Esophagus (tissue), 2 donors: ENCODE measurements around the gene RFX7. TPM values are rescaled to one million over a fixed set of nuclear protein-coding genes. Genes with fewer than 3 reads are reported as not detected.
A peak's percentile ranks its signal among the peaks of the same experiment; 100 is the strongest.

ENCODE experiments used
- H3K27ac ChIP-seq, 2 donors: one replicate each; pipeline ENCODE4 v1.5.1; 2013; ENCODE audit warnings: low read depth in 2 of 2, mild to moderate bottlenecking in 2 of 2, inconsistent platforms in 1 of 2, low read length in 1 of 2, moderate library complexity in 1 of 2
- H3K27me3 ChIP-seq, 2 donors: one replicate each; pipeline ENCODE4 v1.6.1; 2013; ENCODE audit warnings: low read length in 2 of 2, control low read depth in 1 of 2, mild to moderate bottlenecking in 1 of 2; ENCODE audit not compliant: insufficient read depth in 2 of 2, control insufficient read depth in 1 of 2
- H3K36me3 ChIP-seq, 2 donors: one replicate each; pipeline ENCODE4 v1.6.1; 2013; ENCODE audit warnings: low read length in 1 of 2; ENCODE audit not compliant: control insufficient read depth in 2 of 2, insufficient read depth in 2 of 2
- H3K4me1 ChIP-seq, 2 donors: one replicate each; pipeline ENCODE4 v1.6.1; 2013; ENCODE audit warnings: low read length in 1 of 2; ENCODE audit not compliant: control insufficient read depth in 2 of 2, insufficient read depth in 2 of 2
- H3K4me3 ChIP-seq, 2 donors: one replicate each; pipeline ENCODE4 v1.5.1; 2013; ENCODE audit warnings: low read length in 2 of 2, mild to moderate bottlenecking in 2 of 2, low read depth in 1 of 2, moderate library complexity in 1 of 2
- H3K9me3 ChIP-seq, 2 donors: one replicate each; pipeline ENCODE4 v1.6.1; 2013; ENCODE audit warnings: mild to moderate bottlenecking in 2 of 2, low read depth in 1 of 2, low read length in 1 of 2, moderate library complexity in 1 of 2; ENCODE audit not compliant: control insufficient read depth in 2 of 2, insufficient read depth in 1 of 2
- WGBS, 2 donors: extraction: QIAGEN DNeasy Blood & Tissue Kit; methylation state at CpG; one replicate each; pipeline ENCODE4 v1.1.7; 2013; 5-methylcytosine and 5-hydroxymethylcytosine counted together
- polyA plus RNA-seq, 2 donors: library from polyadenylated mRNA; stranded (reverse); fragments of 200-250 nt; gene quantifications; one replicate each; pipeline ENCODE4 v1.2.3, GENCODE V29; 2013
- donor health status: healthy with polysubstance abuse.
- donor health status: Bipolar disorder and iron deficiency.

RFX7 gene
- polyA plus RNA-seq, 2 donors, result 1.9 TPM

DNA sequence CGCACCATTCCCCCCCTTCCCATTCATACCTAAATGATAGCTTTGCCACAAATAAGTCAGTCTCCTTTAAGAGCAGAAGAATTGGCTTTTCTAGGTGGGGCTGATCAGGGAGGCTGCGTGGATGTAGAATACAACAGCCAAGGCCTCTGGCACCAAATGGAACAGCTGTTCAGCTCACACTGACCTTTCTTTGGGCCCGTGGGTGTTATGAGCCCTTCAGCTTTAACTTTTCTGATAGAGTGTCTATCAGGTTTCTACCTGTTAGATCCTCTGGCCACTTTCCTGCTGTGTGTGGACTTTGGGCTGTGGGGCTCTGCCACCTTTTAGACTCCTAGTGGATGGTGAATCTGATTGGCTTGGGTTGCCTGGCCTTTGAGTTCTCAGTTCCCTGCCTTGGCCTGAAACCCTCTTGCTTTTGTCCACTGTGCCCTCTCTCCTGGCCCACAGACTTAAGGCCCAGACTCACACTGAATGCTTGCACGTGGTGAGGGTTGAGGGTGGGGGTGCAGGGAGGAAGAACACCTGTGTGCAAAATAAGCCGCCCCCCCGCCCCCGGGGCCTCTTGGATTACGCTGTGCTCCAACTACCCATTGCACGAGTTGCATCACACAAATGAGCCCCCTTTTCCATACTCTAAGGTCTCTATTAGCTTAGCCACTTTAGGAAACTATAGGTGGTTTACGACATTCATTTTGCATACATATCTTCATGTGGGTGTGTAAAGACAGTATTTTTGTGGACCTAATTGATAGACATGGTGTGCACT lies 1.3 kb upstream of the RFX7 start:
- H3K9me3 ChIP-seq, result no peaks in the 10 kb centered on the region
- no peaks in the 10 kb centered on the region for H3K36me3 ChIP-seq
- H3K4me1 ChIP-seq, result peaks cover 0 to 5% of the 10 kb centered on the region in 2 donors
- 42 to 52% methylated on average over 10 of the region's 10 CpGs for WGBS, 2 donors
- peak overlapping the region; percentile 92 to 93 for H3K27ac ChIP-seq
- peak overlapping the region in 1 of 2 donors; percentile 93 for H3K4me3 ChIP-seq
- H3K27me3 ChIP-seq, result no peaks in the 10 kb centered on the region

DNA sequence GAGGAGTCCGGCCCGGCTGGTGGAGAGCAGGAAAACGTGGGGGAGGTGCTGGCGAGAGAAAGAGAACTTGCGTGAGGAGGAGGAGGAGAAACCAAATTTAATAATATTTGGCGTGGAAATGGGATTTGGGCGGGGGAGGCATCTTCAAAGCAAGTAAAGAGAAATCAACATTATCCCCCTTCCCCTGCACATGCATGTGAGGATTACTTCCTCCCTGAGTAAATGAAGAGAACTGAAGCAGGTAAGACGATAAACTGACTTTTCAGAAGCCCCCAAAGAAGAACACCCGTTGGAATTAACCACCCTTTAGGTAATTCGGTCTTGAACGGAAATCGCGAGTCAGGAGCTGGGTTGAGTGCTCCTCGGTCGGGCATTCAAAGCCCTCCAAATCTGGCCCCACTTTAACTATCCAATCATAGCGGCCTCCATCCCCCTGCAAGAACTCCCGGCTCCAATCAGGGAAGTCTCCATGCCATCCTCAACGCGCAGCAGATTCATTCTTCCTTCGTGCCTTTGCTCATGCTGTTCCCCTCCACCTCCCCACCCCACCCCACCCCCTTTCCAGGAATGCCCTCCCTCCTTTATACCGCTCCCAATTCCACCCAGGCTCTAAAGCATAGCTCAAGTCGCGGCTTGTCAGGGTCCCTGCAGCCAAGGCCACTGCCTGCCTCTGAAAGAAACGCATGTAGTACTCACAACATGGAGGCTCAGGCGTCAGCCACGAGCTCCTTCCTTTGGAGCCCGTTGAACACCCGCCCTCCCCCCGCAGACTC lies 545 bp upstream of the RFX7 start:
- 1 to 2% methylated on average over 29 of the region's 29 CpGs for WGBS, 2 donors
- H3K36me3 ChIP-seq, result no peaks in the 10 kb centered on the region
- no peaks in the 10 kb centered on the region for H3K27me3 ChIP-seq
- H3K4me1 ChIP-seq, result peaks cover 0 to 5% of the 10 kb centered on the region in 2 donors
- H3K9me3 ChIP-seq, result no peaks in the 10 kb centered on the region
- peak overlapping the region; percentile 92 to 93 for H3K27ac ChIP-seq
- peak overlapping the region; percentile 80 to 93 for H3K4me3 ChIP-seq

DNA sequence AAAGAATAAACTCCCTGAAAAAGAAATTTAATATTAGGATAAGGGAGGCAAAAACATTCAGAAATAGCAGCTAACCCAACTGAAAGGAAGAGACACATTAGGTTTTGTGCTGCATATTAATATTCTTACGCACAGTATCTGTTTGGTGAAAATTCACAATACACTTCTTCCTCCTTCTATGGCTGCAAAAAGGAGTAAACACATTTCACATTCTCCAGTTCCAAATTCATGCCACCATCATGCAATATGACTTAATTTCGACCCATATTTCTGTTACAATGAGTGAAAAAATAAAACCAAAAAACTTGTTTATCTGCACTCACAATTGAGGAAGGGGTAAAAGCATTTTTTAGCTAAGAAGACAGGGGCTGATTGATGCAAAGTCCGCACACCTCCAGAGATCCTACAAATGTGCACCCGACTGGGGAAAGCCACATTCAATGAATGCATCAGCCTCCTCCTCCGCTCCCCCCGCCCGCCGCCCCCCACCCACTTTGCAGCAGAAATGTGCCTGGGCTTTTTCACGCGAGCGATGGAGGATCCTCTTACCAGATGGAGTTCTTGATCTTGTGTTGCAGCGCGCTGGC lies 1.0 kb downstream of the RFX7 start:
- 0% methylated on average over 13 of the region's 13 CpGs for WGBS, 2 donors
- Histone ChIP-seq H3K36me3 (no peaks in the 10 kb centered on the region), H3K27ac (peak overlapping the region; percentile 92 to 93), H3K4me1 (peaks cover 0 to 5% of the 10 kb centered on the region in 2 donors), H3K27me3 (no peaks in the 10 kb centered on the region), H3K9me3 (no peaks in the 10 kb centered on the region), H3K4me3 (peak overlapping the region; percentile 80 to 93)

DNA sequence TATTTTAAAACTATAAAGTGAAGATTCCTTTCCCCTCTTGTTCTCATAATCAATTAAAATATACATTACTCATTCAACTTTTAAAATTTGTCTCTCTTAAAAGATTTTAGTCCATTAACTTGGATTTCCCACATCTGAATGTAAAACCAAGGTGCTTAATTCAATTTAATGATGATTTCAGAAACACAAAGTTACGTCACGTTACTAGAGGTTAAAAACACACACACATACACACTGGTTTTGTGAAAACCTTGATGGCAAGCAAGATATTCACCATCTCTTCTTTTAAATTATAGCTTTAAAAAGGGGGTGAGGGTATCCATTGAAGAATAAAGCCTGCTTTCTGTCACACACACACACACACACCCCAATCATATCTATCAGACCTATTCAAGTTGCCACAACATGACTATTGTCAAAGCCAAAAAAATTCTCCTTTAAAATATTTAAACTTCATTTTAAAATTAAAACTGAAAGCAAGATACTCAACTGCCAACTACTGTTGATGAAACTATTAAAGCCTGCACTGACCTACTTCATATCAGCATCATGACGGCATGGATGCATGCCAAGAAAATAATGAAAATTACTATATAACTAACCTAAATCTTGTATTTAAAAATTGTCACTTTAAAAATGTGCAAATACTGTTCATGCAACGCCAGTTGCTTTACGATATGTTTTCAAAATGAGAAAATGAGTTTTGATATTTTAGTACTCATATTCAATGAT lies 2.1 kb downstream of the RFX7 start:
- H3K4me3 ChIP-seq, result peak overlapping the region in 1 of 2 donors; percentile 22
- H3K4me1 ChIP-seq, result peaks cover 0 to 5% of the 10 kb centered on the region in 2 donors
- no peaks in the 10 kb centered on the region for H3K27me3 ChIP-seq
- 23 to 28% methylated on average over 5 of the region's 5 CpGs for WGBS, 2 donors
- H3K9me3 ChIP-seq, result no peaks in the 10 kb centered on the region
- no peak overlapping the region for H3K27ac ChIP-seq
- no peaks in the 10 kb centered on the region for H3K36me3 ChIP-seq

DNA sequence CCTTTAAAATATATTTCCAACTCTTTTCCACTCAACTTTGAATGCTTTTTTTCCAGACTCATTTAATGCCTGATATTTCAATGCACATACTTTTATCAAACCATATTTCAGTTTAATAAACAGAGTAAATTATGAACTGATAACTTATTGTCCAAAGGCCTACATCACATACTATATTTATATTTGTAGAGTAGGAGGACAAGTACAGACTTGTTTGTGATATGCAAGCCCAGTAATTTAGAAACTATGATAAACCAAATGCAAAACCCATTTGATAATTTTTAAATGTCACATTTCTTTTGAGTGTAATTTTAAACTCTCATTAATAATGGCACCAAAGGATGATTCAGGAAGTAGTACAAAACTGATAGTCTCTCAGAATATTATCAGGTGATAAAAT lies 3.3 kb downstream of the RFX7 start:
- H3K27ac ChIP-seq, result no peak overlapping the region
- H3K4me1 ChIP-seq, result peaks cover 0 to 5% of the 10 kb centered on the region in 2 donors
- no peaks in the 10 kb centered on the region for H3K36me3 ChIP-seq
- H3K4me3 ChIP-seq, result no peak overlapping the region
- no peaks in the 10 kb centered on the region for H3K9me3 ChIP-seq
- no peaks in the 10 kb centered on the region for H3K27me3 ChIP-seq

DNA sequence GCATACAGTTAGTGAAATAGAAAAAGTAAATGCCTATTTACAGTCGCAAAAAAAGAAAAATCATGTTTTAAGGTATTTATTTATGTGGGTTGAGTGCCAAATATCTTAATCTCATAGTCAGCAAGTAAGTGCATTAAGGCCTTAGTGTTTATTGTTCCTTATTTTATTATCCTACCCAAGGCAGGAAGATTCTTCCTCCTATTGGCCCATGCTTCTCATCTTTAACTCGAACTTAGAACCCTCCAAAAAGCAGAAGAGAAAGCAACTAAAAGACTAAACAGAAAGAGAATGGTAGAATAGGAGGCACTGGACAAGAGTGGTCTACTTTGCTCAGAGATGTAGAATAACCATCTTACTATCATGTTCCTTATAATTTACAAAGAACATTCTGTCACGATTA lies 7.5 kb downstream of the RFX7 start:
- H3K9me3 ChIP-seq, result peaks cover 0 to 7% of the 10 kb centered on the region in 2 donors
- 72 to 76% methylated on average over 3 of the region's 3 CpGs for WGBS, 2 donors

DNA sequence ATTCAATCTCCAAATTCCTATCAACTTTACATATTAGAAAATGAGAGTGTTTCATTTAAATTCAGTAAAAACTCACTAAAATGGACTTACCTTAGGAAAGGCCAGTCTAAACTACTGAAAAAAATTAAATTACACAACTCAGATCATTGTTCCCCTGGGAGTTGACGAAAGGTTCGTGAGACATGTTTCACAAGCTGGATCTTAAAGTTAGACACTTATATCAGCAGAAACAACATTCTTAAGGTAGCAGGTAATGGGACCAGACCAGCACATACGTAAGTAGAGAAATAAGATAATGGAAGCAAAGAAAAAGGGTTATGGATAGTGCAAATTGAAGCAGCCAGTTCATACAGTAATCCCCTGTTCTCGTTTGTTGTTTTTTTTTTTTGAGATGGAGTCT lies 8.9 kb downstream of the RFX7 start:
- no peaks in the 10 kb centered on the region for H3K4me1 ChIP-seq
- no peaks in the 10 kb centered on the region for H3K27me3 ChIP-seq
- peaks cover 0 to 7% of the 10 kb centered on the region in 2 donors for H3K9me3 ChIP-seq
- WGBS, 2 donors, result 80 to 94% methylated on average over 4 of the region's 4 CpGs
- H3K4me3 ChIP-seq, result no peak overlapping the region
- peaks cover 0 to 7% of the 10 kb centered on the region in 2 donors for H3K36me3 ChIP-seq
- no peak overlapping the region for H3K27ac ChIP-seq

More for the DNA sequence above, 7.5 kb downstream of the RFX7 start:
- Histone ChIP-seq H3K4me3 (no peak overlapping the region), H3K4me1 (no peaks in the 10 kb centered on the region), H3K27ac (no peak overlapping the region), H3K27me3 (no peaks in the 10 kb centered on the region), H3K36me3 (peaks cover 0 to 7% of the 10 kb centered on the region in 2 donors)

DNA sequence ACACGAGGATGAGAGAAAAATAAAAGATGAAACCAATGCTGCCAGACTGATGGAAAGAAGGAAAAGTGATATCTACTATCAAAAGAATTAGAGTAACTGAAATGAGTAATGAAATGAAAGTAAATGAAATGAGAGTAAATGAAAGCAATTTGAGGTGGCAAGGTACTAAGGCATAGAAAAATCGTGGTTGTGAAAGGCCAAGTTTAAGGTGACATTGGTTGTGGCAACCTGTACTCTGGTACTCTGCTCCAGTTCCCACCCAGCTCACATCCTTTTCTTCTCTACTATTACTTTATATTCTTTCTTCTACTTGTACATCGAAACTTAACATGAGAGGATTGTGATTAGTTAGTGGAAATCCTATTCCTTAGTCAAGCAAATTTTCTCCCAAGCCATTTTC lies 10.1 kb downstream of the RFX7 start:
- peaks cover 0 to 7% of the 10 kb centered on the region in 2 donors for H3K36me3 ChIP-seq
- H3K4me1 ChIP-seq, result no peaks in the 10 kb centered on the region
- H3K27me3 ChIP-seq, result no peaks in the 10 kb centered on the region
- H3K4me3 ChIP-seq, result no peak overlapping the region
- peaks cover 0 to 7% of the 10 kb centered on the region in 2 donors for H3K9me3 ChIP-seq
- H3K27ac ChIP-seq, result no peak overlapping the region
- WGBS, 2 donors, result 94 to 96% methylated on average over 3 of the region's 3 CpGs

DNA sequence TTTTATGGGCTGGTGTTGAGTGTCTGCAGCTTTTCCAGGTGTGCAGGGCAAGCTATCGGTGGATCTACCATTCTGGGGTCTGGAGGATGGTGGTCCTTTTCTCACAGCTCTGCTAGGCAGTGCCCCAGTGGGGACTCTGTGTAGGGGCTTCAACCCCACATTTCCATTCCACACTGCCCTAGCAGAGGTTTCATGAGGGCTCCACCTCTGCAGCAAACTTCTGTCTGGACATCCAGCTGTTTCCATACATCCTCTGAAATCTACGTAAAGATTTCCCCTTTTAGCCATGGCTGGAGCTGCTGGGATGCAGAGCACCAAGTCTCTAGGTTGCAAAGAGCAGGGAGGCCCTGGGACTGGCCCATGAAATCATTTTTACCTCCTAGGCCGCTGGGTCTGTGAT lies 11.6 kb downstream of the RFX7 start:
- H3K4me1 ChIP-seq, result no peaks in the 10 kb centered on the region
- H3K4me3 ChIP-seq, result no peak overlapping the region
- 94 to 98% methylated on average over 3 of the region's 3 CpGs for WGBS, 2 donors
- H3K27ac ChIP-seq, result no peak overlapping the region
- H3K27me3 ChIP-seq, result no peaks in the 10 kb centered on the region
- peaks cover 0 to 7% of the 10 kb centered on the region in 2 donors for H3K36me3 ChIP-seq
- peaks cover 0 to 7% of the 10 kb centered on the region in 2 donors for H3K9me3 ChIP-seq
